Ascending aorta (tissue), 2 donors: Measurements from ENCODE around the gene CLSTN1. TPM values are rescaled to one million over a fixed set of nuclear protein-coding genes. Genes with fewer than 3 reads are reported as not detected.
"Not testable (repeated sequence)": the region's sequence is repeated elsewhere in the genome, so short reads cannot be mapped to it uniquely, and the experiment has no call there.

Experiments used
- DNase-seq, 2 donors: peaks; one replicate each; pipeline ENCODE4 v3.0.0-alpha.2; 2019; ENCODE audit warnings: low spot score in 2 of 2
- H3K27ac ChIP-seq, 2 donors: fragments of 200-600 bp; sonication (generic); one replicate each; pipeline ENCODE4 v1.5.1; 2016 to 2017; ENCODE audit warnings: mild to moderate bottlenecking in 1 of 2
- H3K27me3 ChIP-seq: fragments of 200-600 bp; sonication (generic); one replicate; pipeline ENCODE4 v1.5.1; 2017
- H3K36me3 ChIP-seq, 2 donors: fragments of 200-600 bp; sonication (generic); one replicate each; pipeline ENCODE4 v1.5.1; 2016
- H3K4me1 ChIP-seq, 2 donors: fragments of 200-600 bp; sonication (generic); one replicate each; pipeline ENCODE4 v1.5.1; 2016 to 2017; ENCODE audit warnings: mild to moderate bottlenecking in 1 of 2
- H3K4me3 ChIP-seq, 2 donors: fragments of 200-600 bp; sonication (generic); one replicate each; pipeline ENCODE4 v1.5.1; 2016 to 2017; ENCODE audit warnings: mild to moderate bottlenecking in 1 of 2
- H3K9me3 ChIP-seq, 2 donors: fragments of 200-600 bp; sonication (generic); one replicate each; pipeline ENCODE4 v1.5.1; 2016
- CTCF ChIP-seq, 3 experiments: fragments of 200-600 bp in 2 of 3; fragments of 450-650 bp in 1 of 3; sonication (generic) in 2 of 3; IDR thresholded peaks; one replicate each; pipeline ENCODE4 v1.5.1; 2016 to 2019; ENCODE audit warnings: antibody characterized with exemption in 3 of 3, mild to moderate bottlenecking in 1 of 3, moderate library complexity in 1 of 3
- intact Hi-C: fragments of 100-400 bp; cut with DNase I; formaldehyde crosslinking; loops from one replicate; pipeline ENCODE4 v1.15.1; 2023
- total RNA-seq: library from RNA; depleted of rRNA; stranded (reverse); fragments of >200 nt; gene quantifications from one replicate; pipeline ENCODE4 v1.1.0, GENCODE V29; 2016

The CLSTN1 gene
- total RNA-seq, 1 donor from 2014 or later: 84.6 TPM

DNA sequence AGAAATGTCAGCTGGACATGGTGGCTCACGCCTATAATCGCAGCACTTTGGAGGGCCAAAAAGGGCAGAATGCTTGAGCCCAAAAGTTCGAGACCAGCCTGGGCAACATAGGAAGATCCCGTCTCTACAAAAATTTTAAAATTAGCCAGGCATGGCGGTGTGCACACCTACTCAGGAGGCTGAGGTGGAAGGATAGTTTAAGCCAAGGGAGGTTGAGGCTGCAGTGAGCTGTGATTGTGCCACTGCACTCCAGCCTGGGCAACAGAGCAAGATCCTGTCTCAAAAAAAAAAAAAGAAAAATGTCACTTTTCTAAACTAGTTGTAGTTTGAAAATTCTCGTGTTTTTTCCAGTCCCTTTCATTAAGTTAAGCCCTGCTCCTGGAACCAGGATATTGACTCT is 9.1 kb downstream of the CLSTN1 start:
- Histone ChIP-seq H3K27ac (no peak overlapping the region), H3K36me3 (no peaks in the 10 kb centered on the region), H3K4me3 (no peak overlapping the region), H3K4me1 (no peaks in the 10 kb centered on the region), H3K9me3 (no peaks in the 10 kb centered on the region), H3K27me3 (no peaks in the 10 kb centered on the region)
- intact Hi-C loops: no loop called here
- TF ChIP-seq CTCF (IDR thresholded peaks at IDR 0.05): no peak
- DNase-seq: no peak

GRCh38 chr1:9811239-9811966 is 12.4 kb downstream of the CLSTN1 start:
- no peaks in the 10 kb centered on the region for H3K27me3 ChIP-seq
- intact Hi-C loops: no loop called here
- H3K4me3 ChIP-seq: no peak overlapping the region
- TF ChIP-seq CTCF (IDR thresholded peaks at IDR 0.05): no peak
- no peaks in the 10 kb centered on the region for H3K4me1 ChIP-seq
- no peaks in the 10 kb centered on the region for H3K36me3 ChIP-seq
- H3K27ac ChIP-seq: no peak overlapping the region
- DNase-seq: no peak
- H3K9me3 ChIP-seq: no peaks in the 10 kb centered on the region

DNA sequence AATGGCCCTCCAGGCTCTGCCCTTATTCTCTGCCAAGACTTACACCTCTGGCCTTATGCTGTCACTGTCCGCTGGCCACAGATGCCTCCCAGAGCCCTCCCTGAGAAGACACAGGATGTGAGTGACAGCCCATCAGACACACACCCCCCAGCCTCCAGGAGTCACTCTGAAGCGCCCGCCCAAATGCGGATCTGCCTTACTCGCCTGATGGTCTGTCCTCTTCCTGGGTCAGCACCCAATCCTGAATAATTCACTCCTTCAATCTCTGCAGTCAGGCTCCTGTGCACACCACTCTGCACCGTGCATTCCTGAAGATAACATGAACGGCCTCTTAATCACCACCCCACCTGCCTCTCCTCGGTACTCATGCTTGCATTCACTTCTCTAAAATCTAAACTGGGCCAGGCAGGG is 14.7 kb downstream of the CLSTN1 start:
- DNase-seq: no peak
- Histone ChIP-seq H3K36me3 (no peaks in the 10 kb centered on the region), H3K4me3 (no peak overlapping the region), H3K27me3 (no peaks in the 10 kb centered on the region), H3K4me1 (no peaks in the 10 kb centered on the region), H3K27ac (no peak overlapping the region), H3K9me3 (no peaks in the 10 kb centered on the region)
- intact Hi-C loops: no loop called here
- no peak for TF ChIP-seq CTCF (IDR thresholded peaks at IDR 0.05)

- intact Hi-C loops: no loop called here
- no peak for DNase-seq
- no peak overlapping the region for H3K4me3 ChIP-seq
- no peaks in the 10 kb centered on the region for H3K27me3 ChIP-seq
- H3K9me3 ChIP-seq: no peaks in the 10 kb centered on the region
- TF ChIP-seq CTCF (IDR thresholded peaks at IDR 0.05): no peak
- H3K27ac ChIP-seq: no peak overlapping the region
- no peaks in the 10 kb centered on the region for H3K4me1 ChIP-seq
- no peaks in the 10 kb centered on the region for H3K36me3 ChIP-seq
These were observed 15.3 kb downstream of the CLSTN1 start for GRCh38 chr1:9808459-9808858.

DNA sequence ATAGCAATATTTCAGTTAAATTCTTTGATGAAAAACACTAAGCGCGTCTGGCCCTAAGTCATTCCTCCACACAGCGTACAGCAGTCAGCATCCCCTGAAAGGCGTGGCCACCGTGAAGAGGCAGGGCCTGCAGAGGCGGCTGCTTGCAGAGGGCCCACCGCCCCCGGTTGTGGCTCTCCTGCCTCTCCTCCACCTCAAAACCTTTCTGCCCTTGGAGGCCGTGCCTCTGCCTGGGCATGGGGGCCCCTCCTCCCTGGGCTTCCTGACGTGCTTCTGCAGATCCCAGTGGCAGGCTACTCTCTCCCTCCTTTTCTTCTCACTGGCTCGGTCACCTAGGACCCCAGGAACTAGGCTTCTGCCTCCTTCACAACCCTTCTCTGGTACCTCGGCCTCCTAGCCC is 16.2 kb downstream of the CLSTN1 start:
- no peaks in the 10 kb centered on the region for H3K4me1 ChIP-seq
- H3K27me3 ChIP-seq: no peaks in the 10 kb centered on the region
- no peak overlapping the region for H3K27ac ChIP-seq
- intact Hi-C loops: no loop called here
- no peak for TF ChIP-seq CTCF (IDR thresholded peaks at IDR 0.05)
- no peaks in the 10 kb centered on the region for H3K36me3 ChIP-seq
- no peak for DNase-seq
- no peaks in the 10 kb centered on the region for H3K9me3 ChIP-seq
- no peak overlapping the region for H3K4me3 ChIP-seq

GRCh38 chr1:9805972-9806371 is 17.8 kb downstream of the CLSTN1 start:
- DNase-seq, H3K9me3 ChIP-seq, H3K27me3 ChIP-seq, H3K4me3 ChIP-seq, H3K36me3 ChIP-seq, intact Hi-C loops, H3K4me1 ChIP-seq, H3K27ac ChIP-seq: not testable (repeated sequence)
